Smooth muscle cell of trachea (primary cell): Measurements from ENCODE around the gene ASL. TPM values are rescaled to one million over a fixed set of nuclear protein-coding genes. Genes with fewer than 3 reads are reported as not detected.

Experiments used
- total RNA-seq: library from RNA; depleted of rRNA; stranded (reverse); fragments of >200 nt; gene quantifications from 2 replicates; pipeline ENCODE4 v1.2.1, GENCODE V29; 2014

Gene ASL
- total RNA-seq = 35.1 and 59.9 TPM in 2 replicates

GRCh38 chr7:66075590-66076461 lies at the start of gene ASL:
ASL (plus strand) TSS chr7:66075819; CDS start chr7:66076082, 263 bp downstream.

GRCh38 chr7:66114743-66115649 lies 39.4 kb downstream of the ASL start, which contains the start of gene CRCP:
CRCP (plus strand) TSS chr7:66114847; CDS start chr7:66114963, 116 bp downstream.

Other genes starting within 250 kb of the ASL start
- gene VKORC1L1, start 202.7 kb upstream of the ASL start, total RNA-seq = 12.9 and 13.4 TPM in 2 replicates
- 23.5 and 28.7 TPM in 2 replicates for gene GUSB, start 93.6 kb upstream of the ASL start, total RNA-seq
- 31.1 and 38.2 TPM in 2 replicates for gene CRCP, start 39.0 kb downstream of the ASL start, total RNA-seq
- 94.5 and 154 TPM in 2 replicates for gene TPST1, start 129.5 kb downstream of the ASL start, total RNA-seq